GM12878 (cell line): ENCODE data around the gene UBE2C. TPM values are rescaled to one million over a fixed set of nuclear protein-coding genes. Genes with fewer than 3 reads are reported as not detected.

Source experiments
- ATAC-seq: fragments of 200-7000 bp; cut with Tn5 transposase; 3 replicates; pipeline ENCODE4 v1.9.1; 2020; ENCODE audit warnings: mild to moderate bottlenecking, moderate library complexity
- BruUV-seq: library from RNA; stranded (reverse); fragments of 400-500 nt; replicated peaks from 2 replicates; lab custom pipeline; 2021; lab: Mats Ljungman, UMichigan
- CTCF ChIA-PET: fragments of 300-600 bp; sonication (Branson Sonifier 250); formaldehyde crosslinking; extraction: SDS; loops from one replicate; lab custom pipeline; 2021; ENCODE audit warnings: inconsistent platforms; lab: Yijun Ruan, JAX
- POLR2A ChIA-PET: fragments of 350-600 bp; formaldehyde crosslinking; extraction: SDS; loops from one replicate; lab custom pipeline; 2021; ENCODE audit warnings: inconsistent platforms; lab: Charles Lee
- RAD21 ChIA-PET: fragments of 300-600 bp; sonication (Branson Sonifier 250); formaldehyde crosslinking; loops from one replicate; lab custom pipeline; 2023; ENCODE audit warnings: antibody characterized with exemption; ENCODE audit not compliant: unreplicated experiment; lab: Charles Lee
- SMC1A ChIA-PET: fragments of 300-600 bp; sonication (Branson Sonifier 250); formaldehyde crosslinking; loops from one replicate; lab custom pipeline; 2023; ENCODE audit not compliant: unreplicated experiment, uncharacterized antibody; lab: Charles Lee
- DNase-seq: peaks from one replicate; pipeline ENCODE4 v3.0.0-alpha.2; 2011; ENCODE audit warnings: low read depth, low spot score
- FAIRE-seq: peaks from 3 replicates; lab custom pipeline; 2011; peaks lifted over from hg19 to GRCh38; lab: Jason Lieb, UNC
- H2AFZ ChIP-seq: 2 replicates; pipeline ENCODE4 v1.6.0; 2011; ENCODE audit warnings: low read depth, low read length, control low read depth; ENCODE audit not compliant: control insufficient read depth
- H3K27ac ChIP-seq: 2 replicates; pipeline ENCODE4 v1.5.1; 2011; ENCODE audit warnings: control low read depth; ENCODE audit not compliant: control insufficient read depth, insufficient read depth
- H3K27me3 ChIP-seq, 2 experiments: replicated peaks in 1 of 2; 2 replicates each; pipeline versions ENCODE4 v1.6.0 to v1.6.1; 2011; ENCODE audit warnings: low read length in 1 of 2; ENCODE audit not compliant: control insufficient read depth in 2 of 2, insufficient read depth in 2 of 2
- H3K36me3 ChIP-seq, 2 experiments: 2 replicates each; pipeline ENCODE4 v1.5.1; 2011; ENCODE audit warnings: low read length in 1 of 2; ENCODE audit not compliant: control insufficient read depth in 2 of 2, insufficient read depth in 2 of 2
- H3K4me1 ChIP-seq: 2 replicates; pipeline ENCODE4 v1.6.1; 2011; ENCODE audit warnings: mild to moderate bottlenecking, low read length, moderate library complexity, mixed read lengths; ENCODE audit not compliant: control insufficient read depth, insufficient read depth
- H3K4me2 ChIP-seq: 2 replicates; pipeline ENCODE4 v1.6.0; 2011; ENCODE audit warnings: control low read depth; ENCODE audit not compliant: control insufficient read depth, insufficient read depth
- H3K4me3 ChIP-seq: fragments of 200-600 bp; sonication (generic); 2 replicates; pipeline ENCODE4 v1.5.1; 2016
- H3K79me2 ChIP-seq: 2 replicates; pipeline ENCODE4 v1.6.0; 2011; ENCODE audit warnings: low read length; ENCODE audit not compliant: control insufficient read depth, insufficient read depth
- H3K9ac ChIP-seq: 2 replicates; pipeline ENCODE4 v1.8.0; 2011; ENCODE audit warnings: low read length, control low read depth, mixed read lengths; ENCODE audit not compliant: control insufficient read depth, insufficient read depth
- H3K9me3 ChIP-seq: replicated peaks from 3 replicates; pipeline ENCODE4 v1.5.1; 2011; ENCODE audit warnings: mild to moderate bottlenecking, low read length; ENCODE audit not compliant: control insufficient read depth, insufficient read depth
- H4K20me1 ChIP-seq: 2 replicates; pipeline ENCODE4 v1.6.0; 2011; ENCODE audit not compliant: control insufficient read depth, insufficient read depth
- BMI1 ChIP-seq: fragments of 450-650 bp; IDR thresholded peaks from 2 replicates; pipeline ENCODE4 v1.6.1; 2016; ENCODE audit warnings: mild to moderate bottlenecking, moderate library complexity, borderline replicate concordance
- CEBPB ChIP-seq, 2 experiments: fragments of 150-350 bp in 1 of 2; IDR thresholded peaks; 2 replicates each; pipeline ENCODE4 v1.6.1; 2012 to 2014; ENCODE audit warnings: low read depth in 2 of 2, low read length in 2 of 2, borderline replicate concordance in 1 of 2, inconsistent platforms in 1 of 2
- CREM ChIP-seq: IDR thresholded peaks from 2 replicates; pipeline ENCODE4 v1.6.1; 2014; ENCODE audit warnings: antibody characterized with exemption, low read depth
- ESRRA ChIP-seq: IDR thresholded peaks from 2 replicates; pipeline ENCODE4 v1.6.1; 2012; ENCODE audit warnings: mild to moderate bottlenecking, low read length, improper control_type of control experiment
- HDAC2 ChIP-seq: fragments of 200-600 bp; sonication (generic); IDR thresholded peaks from 2 replicates; pipeline ENCODE4 v1.6.1; 2017
- IRF4 ChIP-seq: IDR thresholded peaks from 2 replicates; pipeline ENCODE4 v1.6.1; 2011; ENCODE audit warnings: low read depth, low read length
- MXI1 ChIP-seq: fragments of 150-350 bp; IDR thresholded peaks from 2 replicates; pipeline ENCODE4 v1.6.1; 2011; ENCODE audit warnings: low read depth, mild to moderate bottlenecking, inconsistent platforms, low read length, improper control_type of control experiment
- RAD21 ChIP-seq: IDR thresholded peaks from 2 replicates; pipeline ENCODE4 v1.6.1; 2011; ENCODE audit warnings: mild to moderate bottlenecking, low read depth, low read length, moderate library complexity; ENCODE audit not compliant: insufficient read depth
- SMAD5 ChIP-seq: IDR thresholded peaks from 2 replicates; pipeline ENCODE4 v1.6.1; 2016; ENCODE audit warnings: antibody characterized with exemption, low read depth
- SMARCA5 ChIP-seq: fragments of 450-650 bp; IDR thresholded peaks from 2 replicates; pipeline ENCODE4 v1.6.1; 2017; ENCODE audit warnings: mild to moderate bottlenecking
- TAF1 ChIP-seq: IDR thresholded peaks from 2 replicates; pipeline ENCODE4 v1.6.1; 2011; ENCODE audit warnings: mild to moderate bottlenecking, low read depth, low read length, borderline replicate concordance
- WRNIP1 ChIP-seq: IDR thresholded peaks from 2 replicates; pipeline ENCODE4 v1.6.1; 2011; ENCODE audit warnings: low read depth, low read length, improper control_type of control experiment, borderline replicate concordance
- YY1 ChIP-seq: IDR thresholded peaks from 2 replicates; pipeline ENCODE4 v1.6.1; 2011; ENCODE audit warnings: low read depth, mild to moderate bottlenecking, low read length
- ZBTB4 ChIP-seq: fragments of 450-650 bp; formaldehyde crosslinking; IDR thresholded peaks from 2 replicates; pipeline ENCODE4 v1.4.0; 2022; ENCODE audit warnings: mild to moderate bottlenecking, moderate library complexity
- ZNF274 ChIP-seq: IDR thresholded peaks from one replicate; pipeline ENCODE4 v1.8.0; 2011; ENCODE audit not compliant: insufficient read length, insufficient read depth
- WGBS: methylation state at CpG from one replicate; pipeline ENCODE4 v1.1.6; 2016; ENCODE audit warnings: low lambda C conversion rate; ENCODE audit not compliant: insufficient replicate concordance, insufficient coverage; ENCODE audit errors: missing lambda C conversion rate; 5-methylcytosine and 5-hydroxymethylcytosine counted together
- in situ Hi-C: fragments of 300-500 bp; cut with MboI; formaldehyde crosslinking; loops from 9 replicates; pipeline ENCODE4 v1.14.3; 2018; ENCODE audit warnings: mixed read lengths
- intact Hi-C: fragments of 100-400 bp; cut with micrococcal nuclease; formaldehyde crosslinking; loops from one replicate; pipeline ENCODE4 v1.14.2; 2022; ENCODE audit not compliant: unreplicated experiment
- polyA plus RNA-seq, 11 experiments: library from polyadenylated mRNA; depleted of rRNA in 4 of 11; unstranded in 6 of 11; stranded (reverse) in 5 of 11; fragments of >200 nt; fragmentation: Nextera tagmentation in 4 of 11; fragmentation: Illumina TruSeq in 1 of 11; extraction: Ambion mirVana in 4 of 11; extraction: Trizol in 1 of 11; gene quantifications; 1 replicate in 1 of 11; 2 replicates in 10 of 11; pipeline versions ENCODE4 v1.2.1 to v1.2.3, GENCODE V29; 2011 to 2016; ENCODE audit warnings: inconsistent platforms in 2 of 11, missing spikeins in 2 of 11, low read depth in 1 of 11
- total RNA-seq, 4 experiments: library from RNA; depleted of rRNA in 3 of 4; stranded (reverse); fragments of >200 nt in 3 of 4; fragmentation: Illumina TruSeq in 1 of 4; extraction: Trizol in 1 of 4; gene quantifications; 2 replicates each; pipeline versions ENCODE4 v1.2.1 to v1.2.3, GENCODE V29; 2013 to 2021

The UBE2C gene
- total and polyA plus RNA-seq, 10 of the 15 experiments (the other 5 are each of a cell fraction or from before 2014, with no cell fraction given), result 86.2 to 412 (median 176) TPM

- intact Hi-C loops (no loop called here), in situ Hi-C loops (no loop called here)
- FAIRE-seq (no peak), DNase-seq (no peak), ATAC-seq (no peak)
- no peaks in the 10 kb centered on the region for H3K9me3 ChIP-seq
- no peak overlapping the region for H3K4me2 ChIP-seq
- no peak overlapping the region for H3K4me3 ChIP-seq
- no TSS peak for BruUV-seq
- ChIA-PET CTCF (interaction anchor here (0.7 to 2.7 kb wide), 2 partner anchors 10 to 49 kb away, joined by 4 to 16 read pairs; no protein-coding TSS in a partner anchor), POLR2A (no interaction called here), RAD21 (no interaction called here), SMC1A (no interaction called here)
- no peaks in the 10 kb centered on the region for H3K27me3 ChIP-seq
- H2AFZ ChIP-seq, result no peak overlapping the region
- no peak for TF ChIP-seq CREM
- TF ChIP-seq ESRRA, result no peak
- no peak for TF ChIP-seq SMARCA5
- no peak for TF ChIP-seq SMAD5
- no peak for TF ChIP-seq CEBPB (IDR thresholded peaks at IDR 0.05; ENCODE audit: borderline replicate concordance in 1 of 2, low read depth in 2 of 2, low read length in 2 of 2)
- TF ChIP-seq TAF1, result no peak
- TF ChIP-seq RAD21, result no peak
- TF ChIP-seq IRF4, result no peak
- H3K27ac ChIP-seq, result no peak overlapping the region
- no peak overlapping the region for H3K9ac ChIP-seq
- no peaks in the 10 kb centered on the region for H3K4me1 ChIP-seq
- H3K79me2 ChIP-seq, result no peaks in the 10 kb centered on the region
- H3K36me3 ChIP-seq, result no peaks in the 10 kb centered on the region
- no peaks in the 10 kb centered on the region for H4K20me1 ChIP-seq
- 53% methylated on average over 4 of the region's 4 CpGs for WGBS
These were observed 31.0 kb upstream of the UBE2C start for GRCh38 chr20:45781391-45781931.

GRCh38 chr20:45782890-45783289, 29.6 kb upstream of the UBE2C start:
- no peak overlapping the region for H3K9ac ChIP-seq
- ATAC-seq (no peak), FAIRE-seq (no peak), DNase-seq (no peak)
- WGBS, result 23% methylated on average over 4 of the region's 4 CpGs
- CTCF ChIA-PET, result interaction anchor here (0.7 to 1.9 kb wide), 2 partner anchors 12 to 16 kb away, joined by 3 to 5 read pairs; no protein-coding TSS in a partner anchor
- no peaks in the 10 kb centered on the region for H4K20me1 ChIP-seq
- in situ Hi-C loops (no loop called here), intact Hi-C loops (no loop called here)
- RAD21 ChIA-PET, result no interaction called here
- no peaks in the 10 kb centered on the region for H3K79me2 ChIP-seq
- BruUV-seq, result no TSS peak
- H2AFZ ChIP-seq, result no peak overlapping the region
- no peak overlapping the region for H3K4me3 ChIP-seq
- no peak overlapping the region for H3K27ac ChIP-seq
- no peaks in the 10 kb centered on the region for H3K27me3 ChIP-seq
- SMC1A ChIA-PET, result no interaction called here
- POLR2A ChIA-PET, result no interaction called here
- no peaks in the 10 kb centered on the region for H3K36me3 ChIP-seq
- H3K4me1 ChIP-seq, result no peaks in the 10 kb centered on the region
- H3K9me3 ChIP-seq, result no peaks in the 10 kb centered on the region
- H3K4me2 ChIP-seq, result no peak overlapping the region
- TF ChIP-seq RAD21, result no peak
- no peak for TF ChIP-seq HDAC2
- TF ChIP-seq MXI1, result no peak
- TF ChIP-seq BMI1, result no peak
- TF ChIP-seq WRNIP1, result no peak
- no peak for TF ChIP-seq YY1
- no peak for TF ChIP-seq ZBTB4 (CRISPR knock-in tag)
- TF ChIP-seq ZNF274, result no peak
